Mucosa of descending colon (tissue), 3 donors: ENCODE results near the gene DAPK1. TPM values are rescaled to one million over a fixed set of nuclear protein-coding genes. Genes with fewer than 3 reads are reported as not detected.

Experiments
- ATAC-seq: fragments of 200-7000 bp; cut with Tn5 transposase; one replicate; pipeline ENCODE4 v1.9.1; 2020; ENCODE audit warnings: mild to moderate bottlenecking, moderate library complexity
- DNase-seq, 3 donors: peaks; one replicate each; pipeline ENCODE4 v3.0.0-alpha.2; 2020
- H3K36me3 ChIP-seq: fragments of 200-600 bp; one replicate; pipeline ENCODE4 v1.8.0; 2021; ENCODE audit warnings: low read depth, mild to moderate bottlenecking
- H3K4me1 ChIP-seq: fragments of 200-600 bp; one replicate; pipeline ENCODE4 v1.8.0; 2021; ENCODE audit warnings: low read depth, mild to moderate bottlenecking
- H3K4me3 ChIP-seq: fragments of 200-600 bp; one replicate; pipeline ENCODE4 v1.8.0; 2021; ENCODE audit warnings: mild to moderate bottlenecking
- H3K9me3 ChIP-seq: fragments of 200-600 bp; one replicate; pipeline ENCODE4 v1.8.0; 2021; ENCODE audit warnings: mild to moderate bottlenecking
- intact Hi-C, 2 donors: fragments of 100-400 bp; cut with DNase I in 1 of 2; cut with micrococcal nuclease in 1 of 2; formaldehyde crosslinking; loops; one replicate each; pipeline versions ENCODE4 v1.11.0 to v1.11.1; 2022; cut with DNase I, micrococcal nuclease
- total RNA-seq, 3 donors: library from RNA; stranded (reverse); fragmentation: NEBNext Ultra II Directional in 2 of 3; extraction: Animal tissue kit (Norgen Biotek cat#: 25700) in 2 of 3; gene quantifications; one replicate each; pipeline versions ENCODE4 v1.2.1 to v1.2.4, GENCODE V29; 2021 to 2023
- TF ChIP-seq, protein P1 (sequence below): fragments of 200-600 bp; IDR thresholded peaks from one replicate; pipeline ENCODE4 v1.8.0; 2022; ENCODE audit warnings: antibody characterized with exemption, mild to moderate bottlenecking
- donor health status: DM: no; HTN: no; CAD: no; lungs with moderate emphysema.
- donor health status: DM: no; HTN: no; CAD: no.
- donor health status: DM: no; HTN: yes; CAD: no.

DAPK1 gene
- total RNA-seq, 3 donors from 2014 or later = 22.2 to 98.7 (median 25.9) TPM

DNA sequence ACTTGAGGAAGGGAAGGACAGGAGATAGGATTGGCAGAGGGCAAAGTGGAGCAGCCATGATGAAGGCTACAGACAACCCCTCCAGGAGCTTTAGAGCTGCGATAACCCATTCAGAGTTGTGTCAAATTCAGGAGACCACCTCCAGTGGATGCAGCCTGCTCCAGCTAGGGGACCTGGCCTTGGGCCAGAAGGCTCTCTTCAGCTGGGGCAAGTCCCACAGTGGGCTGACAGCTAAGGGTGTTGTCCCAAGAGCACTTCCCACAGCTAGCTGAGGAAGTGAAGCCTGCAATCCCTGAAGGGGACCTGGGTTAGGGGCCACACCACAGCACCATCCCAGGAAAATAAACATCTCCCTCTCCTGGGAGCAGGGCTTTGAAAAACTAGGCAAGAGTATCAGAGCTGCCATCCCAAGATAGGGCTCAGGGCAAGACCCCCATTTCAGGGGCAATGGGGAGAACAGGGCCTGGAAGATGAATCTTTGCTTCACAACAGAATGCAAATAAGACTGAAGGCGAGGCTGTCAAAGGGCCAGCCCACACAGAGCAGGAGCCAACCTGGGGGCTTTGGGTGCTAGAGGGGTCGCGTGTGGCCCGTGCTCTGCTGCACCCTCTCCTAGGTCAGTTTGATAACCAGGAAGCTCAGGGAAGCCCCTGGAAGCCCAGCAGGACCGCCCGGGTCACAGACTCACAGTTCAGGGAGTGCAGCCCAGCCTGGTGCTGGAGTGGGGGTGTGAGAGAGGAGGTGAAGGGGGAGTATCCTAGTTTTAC is 19.3 kb upstream of the DAPK1 start:
- Histone ChIP-seq H3K4me3 (no peak overlapping the region), H3K36me3 (no peaks in the 10 kb centered on the region), H3K4me1 (no peaks in the 10 kb centered on the region), H3K9me3 (no peaks in the 10 kb centered on the region)
- DNase-seq (no peak), ATAC-seq (no peak)
- intact Hi-C loops = no loop called here
- TF ChIP-seq, protein P1, sequence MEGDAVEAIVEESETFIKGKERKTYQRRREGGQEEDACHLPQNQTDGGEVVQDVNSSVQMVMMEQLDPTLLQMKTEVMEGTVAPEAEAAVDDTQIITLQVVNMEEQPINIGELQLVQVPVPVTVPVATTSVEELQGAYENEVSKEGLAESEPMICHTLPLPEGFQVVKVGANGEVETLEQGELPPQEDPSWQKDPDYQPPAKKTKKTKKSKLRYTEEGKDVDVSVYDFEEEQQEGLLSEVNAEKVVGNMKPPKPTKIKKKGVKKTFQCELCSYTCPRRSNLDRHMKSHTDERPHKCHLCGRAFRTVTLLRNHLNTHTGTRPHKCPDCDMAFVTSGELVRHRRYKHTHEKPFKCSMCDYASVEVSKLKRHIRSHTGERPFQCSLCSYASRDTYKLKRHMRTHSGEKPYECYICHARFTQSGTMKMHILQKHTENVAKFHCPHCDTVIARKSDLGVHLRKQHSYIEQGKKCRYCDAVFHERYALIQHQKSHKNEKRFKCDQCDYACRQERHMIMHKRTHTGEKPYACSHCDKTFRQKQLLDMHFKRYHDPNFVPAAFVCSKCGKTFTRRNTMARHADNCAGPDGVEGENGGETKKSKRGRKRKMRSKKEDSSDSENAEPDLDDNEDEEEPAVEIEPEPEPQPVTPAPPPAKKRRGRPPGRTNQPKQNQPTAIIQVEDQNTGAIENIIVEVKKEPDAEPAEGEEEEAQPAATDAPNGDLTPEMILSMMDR = no peak

- TF ChIP-seq, protein P1 = no peak
Observed at GRCh38 chr9:87479801-87480201, 17.9 kb upstream of the DAPK1 start.

DNA sequence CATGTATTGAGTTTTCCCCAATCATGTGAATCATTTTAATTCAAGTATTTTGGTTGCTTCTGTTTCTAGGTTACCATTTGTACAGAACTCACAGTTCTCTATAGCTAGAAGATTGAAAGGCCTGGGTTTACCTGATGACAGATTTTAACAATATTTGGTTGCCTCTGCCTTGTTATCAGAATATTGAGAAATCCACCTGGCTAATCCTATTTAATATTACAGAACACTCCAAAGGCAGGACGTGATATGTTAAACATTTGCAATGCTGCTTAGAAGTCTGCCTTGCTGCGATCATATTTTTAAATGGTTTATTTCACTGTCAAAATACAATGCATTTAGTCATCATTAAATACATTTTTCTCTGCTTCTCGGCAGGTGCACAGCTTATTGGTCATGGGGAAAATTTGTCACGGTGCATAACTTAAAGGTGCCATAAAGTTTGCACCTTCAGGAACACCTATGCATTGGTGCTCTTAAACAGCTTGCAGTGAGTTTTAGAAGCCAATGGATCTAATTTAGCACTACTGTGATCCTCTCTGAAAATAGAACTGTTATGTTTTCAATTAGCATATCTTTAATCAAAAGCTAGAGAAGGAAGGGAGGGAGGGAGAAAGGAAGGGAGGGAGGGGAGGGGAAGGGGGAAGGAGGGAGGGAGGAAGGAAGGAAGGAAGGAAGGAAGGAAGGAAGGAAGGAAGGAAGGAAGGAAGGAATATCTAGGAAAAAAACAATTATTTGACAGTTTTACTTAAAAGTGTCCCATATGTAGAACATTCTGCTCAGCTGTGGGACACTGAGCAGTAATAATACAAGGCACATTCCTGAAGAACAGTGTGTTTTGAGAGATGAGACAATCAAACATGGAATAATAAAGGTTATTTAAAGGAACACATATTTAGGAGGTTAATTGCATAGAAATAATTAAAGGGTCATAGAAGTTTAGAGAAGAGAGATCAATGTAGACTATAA is 15.5 kb upstream of the DAPK1 start:
- Histone ChIP-seq H3K4me3 (no peak overlapping the region), H3K9me3 (no peaks in the 10 kb centered on the region), H3K4me1 (no peaks in the 10 kb centered on the region), H3K36me3 (no peaks in the 10 kb centered on the region)
- intact Hi-C loops = no loop called here
- DNase-seq (no peak), ATAC-seq (no peak)
- TF ChIP-seq, protein P1 = no peak

More at GRCh38 chr9:87479801-87480201, 17.9 kb upstream of the DAPK1 start:
- H3K4me3 ChIP-seq = no peak overlapping the region
- peak; percentile 39 for ATAC-seq
- no peaks in the 10 kb centered on the region for H3K4me1 ChIP-seq
- peak in 2 of 3 donors; percentile 28 to 36 for DNase-seq
- no peaks in the 10 kb centered on the region for H3K9me3 ChIP-seq
- intact Hi-C loops = no loop called here
- H3K36me3 ChIP-seq = no peaks in the 10 kb centered on the region

DNA sequence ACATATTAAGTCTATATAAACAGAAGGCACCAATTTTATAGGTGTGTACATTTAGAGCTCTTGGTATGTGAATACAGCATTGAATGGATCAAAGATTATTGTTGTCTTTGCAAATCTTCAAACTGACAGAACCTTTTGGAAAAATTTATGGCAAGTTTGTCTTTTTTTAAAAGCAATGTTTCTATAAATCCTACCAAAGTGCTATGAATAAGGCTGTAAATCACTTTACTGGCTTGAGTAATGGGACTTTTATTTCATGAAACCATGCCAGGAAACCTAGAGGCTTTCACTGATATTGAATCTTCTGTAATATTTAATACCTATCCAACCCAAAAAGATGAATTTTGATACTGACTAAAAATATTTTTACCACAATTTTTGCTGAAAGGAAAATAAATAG is 7.4 kb upstream of the DAPK1 start:
- DNase-seq = no peak
- intact Hi-C loops = loop anchor here in 1 of 2 donors (10.0 kb wide), 2 partner anchors 125 to 155 kb away; no protein-coding TSS in a partner anchor
- H3K4me1 ChIP-seq = no peaks in the 10 kb centered on the region
- no peak overlapping the region for H3K4me3 ChIP-seq
- H3K36me3 ChIP-seq = no peaks in the 10 kb centered on the region
- TF ChIP-seq, protein P1 = no peak
- H3K9me3 ChIP-seq = no peaks in the 10 kb centered on the region
- ATAC-seq = no peak

DNA sequence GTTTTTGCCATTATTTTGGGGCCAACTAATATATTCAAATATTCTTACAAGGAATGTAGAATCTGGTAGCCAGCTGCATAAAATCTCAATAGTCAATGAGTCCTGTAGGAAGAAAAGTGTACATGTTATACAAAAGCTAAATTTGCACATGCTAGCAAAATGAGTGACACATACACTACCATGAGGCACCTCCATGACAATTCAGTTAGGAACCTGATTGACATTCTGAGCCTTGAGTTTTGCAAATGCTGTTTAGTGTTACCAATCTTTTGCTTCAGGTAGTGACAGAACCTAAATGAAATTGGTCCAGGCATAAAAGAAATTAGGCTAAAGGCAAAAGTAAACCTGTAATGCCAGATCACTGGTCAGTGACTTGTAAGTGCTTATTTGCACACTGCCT is 6.8 kb upstream of the DAPK1 start:
- no peak for ATAC-seq
- intact Hi-C loops = loop anchor here in 1 of 2 donors (10.0 kb wide), 2 partner anchors 124 to 154 kb away; no protein-coding TSS in a partner anchor
- H3K4me1 ChIP-seq = no peaks in the 10 kb centered on the region
- H3K9me3 ChIP-seq = no peaks in the 10 kb centered on the region
- no peak overlapping the region for H3K4me3 ChIP-seq
- TF ChIP-seq, protein P1 = no peak
- no peak for DNase-seq
- no peaks in the 10 kb centered on the region for H3K36me3 ChIP-seq
